H1 (cell line): ENCODE results near the gene OR14A2. TPM values are rescaled to one million over a fixed set of nuclear protein-coding genes. Genes with fewer than 3 reads are reported as not detected.

ENCODE experiments used
- BCL11A ChIP-seq, 2 experiments: IDR thresholded peaks; one replicate each; pipeline ENCODE4 v1.6.1; 2011; ENCODE audit warnings: low read depth in 2 of 2, low read length in 2 of 2, mild to moderate bottlenecking in 2 of 2
- CBX5 ChIP-seq: fragments of 300-800, 300-1000 bp; sonication (generic); IDR thresholded peaks from 2 replicates; pipeline ENCODE4 v1.7.1; 2016; ENCODE audit warnings: antibody characterized with exemption, low read length, low read depth
- JUN ChIP-seq: IDR thresholded peaks from 2 replicates; pipeline ENCODE4 v1.6.1; 2011; ENCODE audit warnings: low read depth, mild to moderate bottlenecking, improper control_type of control experiment, low read length
- JUND ChIP-seq: IDR thresholded peaks from 2 replicates; pipeline ENCODE4 v1.6.1; 2011; ENCODE audit warnings: mild to moderate bottlenecking, improper control_type of control experiment, low read length
- NANOG ChIP-seq: IDR thresholded peaks from 2 replicates; pipeline ENCODE4 v1.6.1; 2011; ENCODE audit warnings: low read length, low read depth, mild to moderate bottlenecking, inconsistent platforms; ENCODE audit not compliant: insufficient read depth, poor library complexity, severe bottlenecking
- SAP30 ChIP-seq: fragments of 300-600 bp; sonication (generic); IDR thresholded peaks from 2 replicates; pipeline ENCODE4 v1.7.1; 2012; ENCODE audit warnings: low read length, moderate library complexity, mild to moderate bottlenecking, inconsistent platforms; ENCODE audit not compliant: insufficient read depth, insufficient replicate concordance
- SP1 ChIP-seq: IDR thresholded peaks from 2 replicates; pipeline ENCODE4 v1.6.1; 2011; ENCODE audit warnings: low read depth, low read length
- SRF ChIP-seq: IDR thresholded peaks from 2 replicates; pipeline ENCODE4 v1.6.1; 2011; ENCODE audit warnings: mild to moderate bottlenecking, low read depth, low read length, moderate library complexity
- SUZ12 ChIP-seq: fragments of 200-600 bp; sonication (generic); IDR thresholded peaks from 2 replicates; pipeline ENCODE4 v1.6.1; 2012; ENCODE audit warnings: mild to moderate bottlenecking, inconsistent platforms, low read length, moderate library complexity, mixed read lengths
- polyA plus RNA-seq, 7 experiments: library from polyadenylated mRNA; depleted of rRNA in 3 of 7; stranded (reverse) in 5 of 7; unstranded in 2 of 7; fragments of >200 nt in 5 of 7; fragments of 200-250 nt in 2 of 7; gene quantifications; 1 replicate in 5 of 7; 2 replicates in 1 of 7; 4 replicates in 1 of 7; pipeline versions ENCODE4 v1.2.1 to v1.2.3, GENCODE V29; 2011 to 2013; ENCODE audit warnings: missing spikeins in 2 of 7, mixed read lengths in 2 of 7
- total RNA-seq: library from RNA; stranded (reverse); fragmentation: NEBNext Ultra II Directional; extraction: Animal tissue kit (Norgen Biotek cat#: 25700); gene quantifications from 2 replicates; pipeline ENCODE4 v1.2.1, GENCODE V29; 2021
- TF ChIP-seq, protein P1 (sequence below): fragments of 300-600 bp; sonication (generic); IDR thresholded peaks from 2 replicates; pipeline ENCODE4 v1.7.1; 2012; ENCODE audit warnings: low read length, moderate library complexity, mild to moderate bottlenecking, inconsistent platforms; ENCODE audit not compliant: insufficient replicate concordance
- TF ChIP-seq, protein P2 (sequence below): IDR thresholded peaks from 2 replicates; pipeline ENCODE4 v1.6.1; 2012; ENCODE audit warnings: inconsistent platforms

OR14A2 gene
- total and polyA plus RNA-seq, 2 of the 8 experiments (the other 6 are each of a cell fraction or from before 2014, with no cell fraction given), result not detected

DNA sequence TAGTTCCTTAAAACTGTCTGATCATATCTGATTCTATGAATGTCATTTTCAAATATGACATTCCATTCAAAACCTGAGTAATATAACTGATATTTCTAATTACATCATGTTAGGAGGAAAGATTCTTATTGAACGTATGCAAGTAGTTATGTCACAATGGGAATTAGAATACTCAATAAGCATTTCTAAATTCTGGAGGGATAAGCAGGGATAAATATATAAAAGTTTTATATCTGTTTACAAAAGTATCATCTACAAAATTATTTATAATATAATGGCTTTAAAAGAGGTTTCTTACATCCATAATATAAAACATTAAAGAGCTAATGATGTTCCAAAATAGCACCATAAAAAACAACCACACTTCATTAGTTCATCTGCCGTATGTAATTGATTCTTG lies at the start of gene OR14A2 (continued):
- TF ChIP-seq, protein P1, sequence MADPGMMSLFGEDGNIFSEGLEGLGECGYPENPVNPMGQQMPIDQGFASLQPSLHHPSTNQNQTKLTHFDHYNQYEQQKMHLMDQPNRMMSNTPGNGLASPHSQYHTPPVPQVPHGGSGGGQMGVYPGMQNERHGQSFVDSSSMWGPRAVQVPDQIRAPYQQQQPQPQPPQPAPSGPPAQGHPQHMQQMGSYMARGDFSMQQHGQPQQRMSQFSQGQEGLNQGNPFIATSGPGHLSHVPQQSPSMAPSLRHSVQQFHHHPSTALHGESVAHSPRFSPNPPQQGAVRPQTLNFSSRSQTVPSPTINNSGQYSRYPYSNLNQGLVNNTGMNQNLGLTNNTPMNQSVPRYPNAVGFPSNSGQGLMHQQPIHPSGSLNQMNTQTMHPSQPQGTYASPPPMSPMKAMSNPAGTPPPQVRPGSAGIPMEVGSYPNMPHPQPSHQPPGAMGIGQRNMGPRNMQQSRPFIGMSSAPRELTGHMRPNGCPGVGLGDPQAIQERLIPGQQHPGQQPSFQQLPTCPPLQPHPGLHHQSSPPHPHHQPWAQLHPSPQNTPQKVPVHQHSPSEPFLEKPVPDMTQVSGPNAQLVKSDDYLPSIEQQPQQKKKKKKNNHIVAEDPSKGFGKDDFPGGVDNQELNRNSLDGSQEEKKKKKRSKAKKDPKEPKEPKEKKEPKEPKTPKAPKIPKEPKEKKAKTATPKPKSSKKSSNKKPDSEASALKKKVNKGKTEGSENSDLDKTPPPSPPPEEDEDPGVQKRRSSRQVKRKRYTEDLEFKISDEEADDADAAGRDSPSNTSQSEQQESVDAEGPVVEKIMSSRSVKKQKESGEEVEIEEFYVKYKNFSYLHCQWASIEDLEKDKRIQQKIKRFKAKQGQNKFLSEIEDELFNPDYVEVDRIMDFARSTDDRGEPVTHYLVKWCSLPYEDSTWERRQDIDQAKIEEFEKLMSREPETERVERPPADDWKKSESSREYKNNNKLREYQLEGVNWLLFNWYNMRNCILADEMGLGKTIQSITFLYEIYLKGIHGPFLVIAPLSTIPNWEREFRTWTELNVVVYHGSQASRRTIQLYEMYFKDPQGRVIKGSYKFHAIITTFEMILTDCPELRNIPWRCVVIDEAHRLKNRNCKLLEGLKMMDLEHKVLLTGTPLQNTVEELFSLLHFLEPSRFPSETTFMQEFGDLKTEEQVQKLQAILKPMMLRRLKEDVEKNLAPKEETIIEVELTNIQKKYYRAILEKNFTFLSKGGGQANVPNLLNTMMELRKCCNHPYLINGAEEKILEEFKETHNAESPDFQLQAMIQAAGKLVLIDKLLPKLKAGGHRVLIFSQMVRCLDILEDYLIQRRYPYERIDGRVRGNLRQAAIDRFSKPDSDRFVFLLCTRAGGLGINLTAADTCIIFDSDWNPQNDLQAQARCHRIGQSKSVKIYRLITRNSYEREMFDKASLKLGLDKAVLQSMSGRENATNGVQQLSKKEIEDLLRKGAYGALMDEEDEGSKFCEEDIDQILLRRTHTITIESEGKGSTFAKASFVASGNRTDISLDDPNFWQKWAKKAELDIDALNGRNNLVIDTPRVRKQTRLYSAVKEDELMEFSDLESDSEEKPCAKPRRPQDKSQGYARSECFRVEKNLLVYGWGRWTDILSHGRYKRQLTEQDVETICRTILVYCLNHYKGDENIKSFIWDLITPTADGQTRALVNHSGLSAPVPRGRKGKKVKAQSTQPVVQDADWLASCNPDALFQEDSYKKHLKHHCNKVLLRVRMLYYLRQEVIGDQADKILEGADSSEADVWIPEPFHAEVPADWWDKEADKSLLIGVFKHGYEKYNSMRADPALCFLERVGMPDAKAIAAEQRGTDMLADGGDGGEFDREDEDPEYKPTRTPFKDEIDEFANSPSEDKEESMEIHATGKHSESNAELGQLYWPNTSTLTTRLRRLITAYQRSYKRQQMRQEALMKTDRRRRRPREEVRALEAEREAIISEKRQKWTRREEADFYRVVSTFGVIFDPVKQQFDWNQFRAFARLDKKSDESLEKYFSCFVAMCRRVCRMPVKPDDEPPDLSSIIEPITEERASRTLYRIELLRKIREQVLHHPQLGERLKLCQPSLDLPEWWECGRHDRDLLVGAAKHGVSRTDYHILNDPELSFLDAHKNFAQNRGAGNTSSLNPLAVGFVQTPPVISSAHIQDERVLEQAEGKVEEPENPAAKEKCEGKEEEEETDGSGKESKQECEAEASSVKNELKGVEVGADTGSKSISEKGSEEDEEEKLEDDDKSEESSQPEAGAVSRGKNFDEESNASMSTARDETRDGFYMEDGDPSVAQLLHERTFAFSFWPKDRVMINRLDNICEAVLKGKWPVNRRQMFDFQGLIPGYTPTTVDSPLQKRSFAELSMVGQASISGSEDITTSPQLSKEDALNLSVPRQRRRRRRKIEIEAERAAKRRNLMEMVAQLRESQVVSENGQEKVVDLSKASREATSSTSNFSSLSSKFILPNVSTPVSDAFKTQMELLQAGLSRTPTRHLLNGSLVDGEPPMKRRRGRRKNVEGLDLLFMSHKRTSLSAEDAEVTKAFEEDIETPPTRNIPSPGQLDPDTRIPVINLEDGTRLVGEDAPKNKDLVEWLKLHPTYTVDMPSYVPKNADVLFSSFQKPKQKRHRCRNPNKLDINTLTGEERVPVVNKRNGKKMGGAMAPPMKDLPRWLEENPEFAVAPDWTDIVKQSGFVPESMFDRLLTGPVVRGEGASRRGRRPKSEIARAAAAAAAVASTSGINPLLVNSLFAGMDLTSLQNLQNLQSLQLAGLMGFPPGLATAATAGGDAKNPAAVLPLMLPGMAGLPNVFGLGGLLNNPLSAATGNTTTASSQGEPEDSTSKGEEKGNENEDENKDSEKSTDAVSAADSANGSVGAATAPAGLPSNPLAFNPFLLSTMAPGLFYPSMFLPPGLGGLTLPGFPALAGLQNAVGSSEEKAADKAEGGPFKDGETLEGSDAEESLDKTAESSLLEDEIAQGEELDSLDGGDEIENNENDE, result no peak
- no peak for TF ChIP-seq CBX5
- TF ChIP-seq JUND, result no peak
- TF ChIP-seq SRF, result no peak
- TF ChIP-seq, protein P2, sequence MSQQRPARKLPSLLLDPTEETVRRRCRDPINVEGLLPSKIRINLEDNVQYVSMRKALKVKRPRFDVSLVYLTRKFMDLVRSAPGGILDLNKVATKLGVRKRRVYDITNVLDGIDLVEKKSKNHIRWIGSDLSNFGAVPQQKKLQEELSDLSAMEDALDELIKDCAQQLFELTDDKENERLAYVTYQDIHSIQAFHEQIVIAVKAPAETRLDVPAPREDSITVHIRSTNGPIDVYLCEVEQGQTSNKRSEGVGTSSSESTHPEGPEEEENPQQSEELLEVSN, result no peak
- no peak for TF ChIP-seq JUN
- TF ChIP-seq BCL11A (IDR thresholded peaks at IDR 0.05; ENCODE audit: low read depth in 2 of 2, low read length in 2 of 2), result no peak
- no peak for TF ChIP-seq SAP30
- no peak for TF ChIP-seq SUZ12
- TF ChIP-seq SP1, result no peak
- no peak for TF ChIP-seq NANOG
